ENCODE measurements around the gene KRT76.
"Not testable (repeated sequence)": the region's sequence is repeated elsewhere in the genome, so short reads cannot be mapped to it uniquely, and the experiment has no call there.

Gene KRT76

DNA sequence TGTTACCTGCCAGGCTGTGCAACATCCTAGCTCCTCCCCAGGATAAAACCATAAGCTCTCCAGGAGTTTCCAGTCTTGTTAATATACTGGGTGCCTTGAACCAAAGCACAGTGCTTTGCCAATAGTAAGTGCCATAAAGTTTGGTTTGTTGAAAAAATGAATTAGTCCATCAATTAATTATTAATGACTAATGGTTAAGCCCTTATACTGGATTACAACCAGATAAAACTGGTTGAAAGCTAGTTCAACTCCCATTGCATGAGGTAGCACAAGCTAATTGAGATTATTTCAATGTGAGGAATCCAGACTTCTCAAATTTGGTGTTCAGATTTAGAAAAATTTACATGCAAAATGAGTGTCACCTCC is 20.4 kb upstream of the KRT76 start:
- no peak for DNase-seq (ENCODE audit: low read depth)

DNA sequence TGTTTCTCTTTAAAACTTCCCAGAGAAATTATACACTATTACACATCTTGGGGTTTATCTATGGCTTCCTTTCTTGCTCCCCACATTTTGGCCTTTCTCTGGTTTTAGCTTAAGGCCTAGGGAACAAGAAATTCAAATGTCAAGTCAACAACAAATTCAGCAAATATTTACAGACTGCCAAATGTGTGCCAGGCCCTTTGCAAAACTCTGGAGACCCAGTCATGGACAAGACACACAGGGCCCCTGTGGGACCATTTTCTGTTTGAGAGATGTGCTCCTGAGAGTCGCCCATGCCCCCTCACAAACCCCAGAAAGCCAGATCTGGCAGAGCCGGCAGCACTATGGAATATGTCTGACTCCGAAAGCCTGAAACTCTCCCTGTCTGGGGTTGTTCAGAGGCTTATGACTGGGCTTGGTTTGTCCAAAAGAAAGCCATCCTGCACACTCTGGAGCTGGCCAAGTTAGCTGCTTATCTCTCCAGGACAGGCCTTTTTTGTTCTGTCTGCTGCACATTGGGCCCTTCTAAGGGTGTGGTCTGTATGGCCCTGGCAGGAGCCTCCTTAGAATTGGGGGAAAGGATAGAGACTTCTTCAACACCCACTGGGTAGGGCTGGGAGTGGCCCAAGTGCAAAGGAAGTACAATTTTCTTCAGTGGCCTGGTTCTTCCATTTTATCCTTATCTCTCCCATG is 19.8 kb upstream of the KRT76 start:
- no peak for DNase-seq (ENCODE audit: low read depth)

DNA sequence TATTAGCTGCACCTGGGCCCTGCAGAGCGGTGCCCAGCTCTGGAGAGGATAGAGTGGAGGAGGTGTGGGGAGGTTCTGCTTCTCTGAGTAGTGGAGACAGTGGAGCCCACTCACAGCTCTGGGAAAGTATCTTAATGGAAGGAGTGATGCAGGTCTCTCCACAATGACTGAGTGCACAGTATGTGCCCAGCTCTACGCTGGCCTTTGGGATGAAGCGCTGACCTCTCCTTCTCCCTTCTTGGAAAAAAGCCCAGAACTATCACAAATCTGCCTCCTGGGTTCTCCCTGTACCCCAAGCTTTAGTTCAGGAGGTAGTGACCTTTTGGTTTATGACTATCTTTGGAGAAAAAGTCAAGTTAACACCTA is 19.3 kb upstream of the KRT76 start:
- no peak for DNase-seq (ENCODE audit: low read depth)

DNA sequence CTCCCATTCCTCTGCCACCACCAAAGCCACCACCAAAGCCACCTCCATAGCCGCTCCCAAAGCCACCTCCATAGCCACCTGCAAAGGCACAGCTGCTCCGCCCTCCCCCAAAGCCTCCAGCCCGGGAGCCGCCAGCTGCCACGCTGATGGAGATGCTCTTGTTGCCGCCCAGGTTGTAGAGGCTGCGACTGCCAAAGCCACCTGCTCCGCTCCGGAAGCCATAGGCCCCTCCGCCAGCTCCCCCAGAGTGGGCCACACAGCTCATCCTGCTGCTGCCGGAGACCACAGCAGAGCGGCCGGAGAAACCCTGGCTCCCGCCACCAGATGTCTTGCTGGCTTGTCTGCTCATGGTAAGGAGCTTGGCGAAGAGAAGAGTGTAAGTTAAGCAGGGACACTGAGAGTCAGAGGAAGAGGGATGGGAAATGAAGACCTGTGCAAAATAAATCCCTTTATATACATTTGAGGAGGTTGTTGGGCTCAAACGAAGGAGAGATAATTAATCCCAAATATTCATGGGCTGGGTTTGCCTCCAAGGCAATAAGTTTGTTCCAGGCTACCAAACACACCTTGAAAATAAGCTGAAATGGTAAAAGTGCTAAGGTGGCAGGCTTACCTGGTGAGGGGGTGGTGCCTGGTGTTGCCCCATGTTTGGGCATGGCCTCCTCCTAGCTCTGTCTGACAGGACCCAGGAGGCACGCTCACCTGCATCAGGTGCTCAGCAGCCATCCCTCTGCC is 18.7 kb upstream of the KRT76 start, which contains the start of gene KRT3:
Gene KRT3 (minus strand): TSS at position 424 of the 735 bp plus-strand sequence. CDS start 75 bp downstream, at position 349.
- DNase-seq (ENCODE audit: low read depth): no peak

DNA sequence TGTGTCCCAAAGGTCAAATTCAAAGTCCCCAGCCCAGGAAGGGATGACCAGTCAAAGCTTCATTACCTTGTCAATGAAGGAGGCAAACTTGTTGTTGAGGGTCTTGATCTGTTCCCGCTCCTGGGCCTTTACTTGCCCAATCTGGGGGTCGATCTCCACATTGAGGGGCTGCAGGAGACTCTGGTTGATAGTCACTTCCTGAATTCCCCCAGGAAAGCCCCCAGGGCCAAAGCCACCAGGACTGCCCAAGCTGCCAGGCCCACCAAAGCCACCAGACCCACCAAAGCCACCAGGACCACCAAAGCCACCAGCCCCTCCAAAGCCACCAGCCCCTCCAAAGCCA is 18.2 kb upstream of the KRT76 start:
- DNase-seq (ENCODE audit: low read depth): not testable (repeated sequence)

DNA sequence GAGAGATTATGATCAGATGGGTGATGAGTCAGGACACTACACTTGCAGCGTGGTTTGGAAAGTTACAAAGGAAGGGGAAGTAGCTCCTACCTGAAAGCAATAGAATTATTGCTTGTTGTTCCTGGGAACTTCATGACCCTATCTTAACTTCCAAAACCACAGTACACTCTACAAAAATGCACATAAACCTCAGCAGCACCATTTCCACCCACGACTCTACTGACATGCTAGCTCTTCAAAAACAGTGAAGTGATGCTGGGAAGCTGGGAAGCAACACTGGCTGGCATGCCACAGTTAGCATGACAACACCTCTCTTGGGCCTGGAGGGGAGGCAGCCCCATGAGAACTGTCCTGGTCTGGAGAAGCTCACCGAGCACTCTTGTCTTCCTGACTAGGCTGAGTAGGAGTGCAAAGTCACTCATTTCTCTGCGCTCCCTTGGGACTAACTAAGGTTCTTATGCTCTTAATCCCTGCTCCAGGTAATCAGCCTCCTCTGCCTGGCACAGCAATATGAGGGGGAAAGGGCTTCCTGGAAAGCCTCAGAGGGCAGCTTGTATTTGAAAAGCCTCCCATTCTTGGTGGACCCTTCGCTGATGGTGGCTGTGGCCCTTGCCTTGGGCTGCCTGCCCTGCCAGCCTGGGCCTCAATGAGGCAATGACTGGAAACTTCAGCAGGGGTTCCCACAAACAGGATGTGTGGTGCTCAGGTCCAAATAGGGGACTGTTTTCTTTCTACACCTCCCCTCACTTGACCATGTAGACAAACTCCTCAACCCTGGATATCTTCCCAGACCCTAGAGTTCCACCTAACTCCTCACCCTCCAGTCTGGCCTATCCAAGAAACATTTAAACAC is 17.6 kb upstream of the KRT76 start:
- DNase-seq (ENCODE audit: low read depth): peak; percentile 24

DNA sequence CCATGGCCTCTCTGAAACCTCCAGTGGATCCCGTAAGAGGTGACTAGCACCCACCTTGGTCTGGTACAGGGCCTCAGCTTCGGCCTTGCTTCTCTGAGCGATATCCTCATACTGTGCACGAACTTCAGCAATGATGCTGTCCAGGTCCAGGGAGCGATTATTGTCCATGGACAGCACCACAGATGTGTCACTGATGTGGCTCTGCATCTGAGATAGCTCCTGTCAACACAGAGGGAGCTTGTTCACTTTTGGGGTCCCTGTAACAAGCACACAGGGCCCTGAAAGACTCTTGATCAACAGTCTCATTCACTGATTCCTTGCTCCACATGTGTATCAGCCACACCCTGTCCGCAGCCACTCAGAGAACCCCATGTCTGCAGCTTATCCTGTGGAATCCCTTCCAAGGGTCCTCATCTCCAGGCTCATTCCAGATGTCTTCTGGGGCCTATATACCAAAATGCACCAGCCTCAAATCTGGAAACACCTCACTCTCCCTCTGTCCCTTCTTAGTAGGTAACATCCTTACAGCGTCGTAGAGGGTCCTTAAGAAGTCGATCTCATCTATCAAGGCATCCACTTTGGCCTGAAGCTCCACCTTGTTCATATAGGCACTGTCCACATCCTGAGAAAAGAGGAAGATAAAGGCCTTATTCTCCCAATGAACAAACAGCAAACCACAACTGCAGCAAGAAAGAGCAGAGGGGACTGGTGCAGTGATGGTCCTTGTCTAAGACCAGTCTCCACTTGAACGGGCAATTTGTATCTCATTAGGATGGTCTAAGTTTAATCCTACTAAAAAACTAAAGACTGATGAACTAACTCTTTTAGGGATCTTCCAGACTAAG is 15.3 kb upstream of the KRT76 start:
- DNase-seq (ENCODE audit: low read depth): no peak

DNA sequence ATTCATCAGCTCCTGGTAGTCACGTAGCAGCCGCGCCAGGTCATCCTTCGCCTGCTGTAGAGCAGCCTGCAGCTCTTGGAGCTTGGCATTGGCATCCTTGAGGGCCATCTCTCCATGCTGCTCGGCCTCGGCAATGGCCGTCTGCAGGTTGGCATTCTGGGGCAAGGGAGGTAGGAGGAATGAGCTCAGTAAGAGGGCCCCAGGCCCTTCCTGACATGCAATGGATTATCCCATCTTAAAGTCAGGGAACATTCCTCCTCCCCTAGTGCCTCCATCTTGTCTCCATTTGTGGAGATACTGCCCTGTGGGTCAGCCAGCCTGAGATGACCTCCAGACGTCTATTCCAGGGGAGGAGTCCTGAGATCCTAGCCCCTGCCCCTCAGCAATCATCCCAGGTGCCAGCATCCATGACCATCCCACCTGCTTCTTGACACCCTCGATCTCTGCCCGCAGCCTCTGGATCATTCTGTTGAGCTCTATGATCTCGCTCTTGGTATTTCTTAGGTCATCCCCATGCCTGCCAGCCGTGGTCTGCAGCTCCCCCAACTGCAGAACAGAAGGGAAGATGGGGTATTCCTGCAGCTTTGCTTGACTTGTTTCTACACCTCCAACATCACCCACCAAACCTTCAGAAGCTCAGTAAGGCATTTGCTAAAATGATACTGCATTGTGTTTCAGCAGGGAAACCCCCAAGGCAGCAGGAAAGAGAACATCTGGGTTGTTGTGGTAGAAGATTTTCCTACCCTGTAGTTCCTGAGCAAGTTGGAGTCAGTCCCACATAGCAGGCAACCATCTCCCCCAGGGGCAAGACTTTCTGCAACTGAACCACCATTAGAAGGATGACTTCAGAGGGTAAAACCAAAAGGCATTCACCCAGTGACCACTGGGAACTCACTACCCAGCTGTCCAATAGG is 14.4 kb upstream of the KRT76 start:
- no peak for DNase-seq (ENCODE audit: low read depth)

DNA sequence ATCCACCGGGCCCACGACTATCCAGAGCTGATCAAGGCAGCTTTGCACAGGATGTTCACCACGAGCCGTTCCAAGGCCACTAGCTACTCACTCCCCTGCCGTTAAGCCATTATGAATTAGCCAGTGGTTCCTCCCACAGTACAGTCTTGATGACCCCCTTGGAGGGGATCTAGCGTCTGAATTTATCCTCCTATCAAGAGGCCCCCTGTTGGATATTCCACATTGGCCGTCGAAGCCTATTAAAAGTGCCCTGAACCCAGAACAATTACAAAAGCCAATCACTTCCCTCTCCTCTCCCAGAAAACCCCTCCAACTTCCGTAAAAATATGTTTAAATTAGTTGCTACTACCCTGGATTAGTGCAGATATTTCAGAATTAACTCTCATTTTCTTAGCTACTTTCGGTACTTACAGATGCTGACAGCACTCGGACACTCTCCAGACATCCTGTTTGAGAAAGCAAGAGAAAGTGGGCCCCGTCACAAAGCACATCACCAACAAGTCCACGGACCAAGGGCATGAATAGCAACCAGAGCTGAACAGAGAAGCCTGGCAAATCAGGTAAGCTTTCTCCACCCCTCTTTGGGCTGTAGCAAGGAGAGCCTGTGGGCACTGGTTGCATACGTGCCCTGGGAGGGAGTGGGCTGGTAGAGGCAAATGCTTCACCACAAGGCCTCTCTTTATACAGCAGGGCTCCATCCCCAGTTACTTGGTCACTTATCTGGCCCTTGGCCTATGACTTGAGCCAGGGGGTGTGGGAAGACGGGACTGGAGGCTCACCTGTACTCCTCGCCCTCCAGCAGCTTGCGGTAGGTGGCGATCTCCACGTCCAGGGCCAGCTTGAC is 13.5 kb upstream of the KRT76 start:
- no peak for DNase-seq (ENCODE audit: low read depth)

DNA sequence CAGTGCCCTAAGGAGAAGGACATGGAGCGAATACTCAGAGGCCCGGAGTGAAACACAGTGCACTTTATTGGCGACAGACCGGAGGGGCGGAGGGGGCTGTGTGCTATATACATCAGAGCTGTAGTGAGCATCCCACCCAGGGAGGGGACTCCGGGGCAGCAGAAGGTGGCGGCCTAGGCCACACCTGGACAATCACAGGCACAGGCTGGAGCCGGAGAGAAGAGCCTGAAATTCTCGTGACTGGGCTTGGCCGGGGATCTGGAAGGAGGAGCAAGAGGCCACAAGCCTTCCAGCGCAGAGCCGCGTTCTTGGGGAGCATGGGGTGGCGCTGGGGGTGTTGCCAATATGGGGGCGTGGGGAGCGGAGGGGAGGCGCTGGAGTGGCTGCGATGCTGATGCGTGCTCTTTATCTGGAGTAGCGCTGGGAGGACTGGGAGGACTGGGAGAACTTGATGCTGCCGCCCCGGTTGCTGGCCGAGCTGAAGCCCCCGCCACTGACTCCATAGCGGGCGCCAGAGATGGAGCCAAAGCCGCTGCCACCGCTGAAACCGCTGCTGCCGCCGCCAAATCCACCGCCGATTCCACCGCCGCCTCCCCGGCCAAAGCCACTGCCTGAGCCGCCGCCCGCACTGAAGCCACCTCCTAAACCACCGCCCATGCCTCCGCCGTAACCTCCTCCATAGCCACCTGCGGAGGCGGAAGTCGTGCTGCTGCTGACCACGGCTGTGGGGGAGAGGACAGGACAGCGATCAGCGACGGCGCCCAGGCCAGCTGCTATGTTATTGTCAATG is 12.7 kb upstream of the KRT76 start:
- no peak for DNase-seq (ENCODE audit: low read depth)

DNA sequence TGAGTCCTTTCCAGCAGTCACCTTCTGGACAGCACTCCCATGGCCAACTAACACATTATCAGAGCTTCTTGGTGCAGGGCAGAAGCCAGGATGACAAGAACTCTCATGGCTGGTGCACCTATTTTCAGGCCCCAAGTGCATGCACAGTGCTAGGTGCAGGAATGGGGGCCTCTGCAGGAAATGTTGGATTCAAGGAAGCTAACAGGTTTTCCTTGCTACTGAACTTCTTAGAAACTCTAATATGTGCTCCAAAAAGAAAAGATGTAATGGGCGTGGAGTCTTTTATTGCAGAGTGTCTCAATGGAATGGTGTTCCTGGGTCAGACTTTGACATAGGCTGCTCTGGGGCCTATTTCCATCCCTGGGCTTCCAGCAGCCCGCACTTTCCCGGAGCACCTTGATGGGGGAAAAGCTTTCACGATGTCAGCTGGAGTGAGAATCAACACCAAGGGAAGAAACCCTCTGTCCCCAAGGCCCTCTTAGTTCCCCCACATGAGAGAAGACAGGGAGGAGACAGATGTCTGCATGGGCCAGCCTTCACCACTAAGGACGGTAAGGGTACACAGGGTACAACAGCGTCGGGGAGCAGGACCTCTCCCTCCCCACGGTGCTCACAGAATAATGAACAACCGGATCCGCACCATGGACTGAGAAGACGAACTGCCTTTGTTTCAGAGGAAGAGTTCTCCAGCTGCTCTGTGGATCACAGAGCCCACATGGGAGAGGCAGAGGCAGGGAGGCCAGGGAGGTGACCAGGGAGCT is 11.9 kb upstream of the KRT76 start:
- no peak for DNase-seq (ENCODE audit: low read depth)

DNA sequence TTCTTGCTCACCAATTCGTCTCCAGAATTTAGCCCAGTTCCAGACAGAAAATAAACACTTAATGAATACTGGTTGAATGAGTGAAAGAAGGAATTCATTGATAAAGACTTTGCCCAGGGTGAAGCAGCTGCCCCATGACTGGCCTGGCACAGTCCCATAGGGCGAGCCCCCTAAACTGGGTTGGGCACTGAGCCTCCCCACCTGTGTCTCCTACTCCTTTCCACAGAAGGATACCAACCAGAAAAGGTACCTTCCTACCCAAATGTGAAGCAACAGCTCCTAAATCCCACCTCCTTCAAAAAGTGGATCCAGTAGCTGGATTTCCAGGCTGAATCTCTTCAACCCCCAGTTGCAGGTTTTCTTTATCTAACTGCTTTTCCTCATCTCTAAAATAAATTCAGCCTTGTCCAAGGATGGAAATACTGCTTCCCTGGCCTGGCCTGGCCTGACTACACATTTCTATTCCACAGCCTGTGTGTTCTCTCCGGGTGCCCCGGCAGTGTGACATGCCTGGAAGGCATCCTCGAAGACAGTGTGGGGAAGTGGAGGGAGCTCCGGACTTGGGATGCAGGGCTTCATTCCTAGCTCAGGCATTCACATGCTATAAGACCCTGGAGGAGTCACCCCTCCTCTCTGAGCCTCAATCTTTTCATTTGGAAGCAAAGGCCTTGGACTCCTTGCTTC is 11.2 kb upstream of the KRT76 start:
- DNase-seq (ENCODE audit: low read depth): no peak

DNA sequence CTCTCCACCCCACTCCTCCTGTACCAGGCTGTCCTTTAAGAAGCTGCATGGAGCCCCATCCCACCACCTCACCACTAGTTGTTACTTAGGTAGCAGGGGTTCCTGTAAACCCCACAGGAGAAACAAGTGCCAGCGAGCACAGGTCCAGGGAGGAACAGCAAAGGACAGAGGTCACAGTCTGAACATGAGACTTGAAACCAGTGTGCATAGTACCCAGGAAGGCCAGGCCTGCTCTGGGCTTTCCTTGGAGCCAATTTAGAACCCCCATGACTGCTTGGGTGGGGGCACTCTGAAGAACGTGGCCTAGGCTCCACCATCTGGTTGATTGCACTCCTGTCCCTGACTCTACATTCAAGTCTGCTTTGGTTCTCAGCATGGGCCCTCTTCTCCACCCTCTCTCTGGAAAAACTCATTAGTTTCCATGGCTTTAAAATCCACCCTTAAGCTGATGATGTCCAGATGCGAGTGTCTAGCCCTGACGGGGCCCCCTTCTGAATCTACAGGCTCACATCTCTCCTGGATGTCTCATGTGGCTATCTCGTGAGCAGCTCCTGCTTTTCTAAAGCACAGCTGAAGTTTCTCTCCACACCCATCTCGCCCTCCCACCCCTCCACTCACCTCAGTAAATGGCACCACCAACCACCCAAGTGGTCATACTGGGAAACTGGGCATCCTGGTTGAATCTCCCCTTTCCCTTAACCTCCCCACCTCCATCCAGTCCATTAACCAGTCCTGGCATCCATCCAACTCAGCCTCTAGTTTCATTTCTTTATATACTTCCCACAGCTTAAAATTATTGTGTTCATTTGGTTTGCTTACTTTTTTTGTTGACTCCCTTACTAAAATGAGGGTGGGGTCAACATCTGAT is 10.4 kb upstream of the KRT76 start:
- no peak for DNase-seq (ENCODE audit: low read depth)

DNA sequence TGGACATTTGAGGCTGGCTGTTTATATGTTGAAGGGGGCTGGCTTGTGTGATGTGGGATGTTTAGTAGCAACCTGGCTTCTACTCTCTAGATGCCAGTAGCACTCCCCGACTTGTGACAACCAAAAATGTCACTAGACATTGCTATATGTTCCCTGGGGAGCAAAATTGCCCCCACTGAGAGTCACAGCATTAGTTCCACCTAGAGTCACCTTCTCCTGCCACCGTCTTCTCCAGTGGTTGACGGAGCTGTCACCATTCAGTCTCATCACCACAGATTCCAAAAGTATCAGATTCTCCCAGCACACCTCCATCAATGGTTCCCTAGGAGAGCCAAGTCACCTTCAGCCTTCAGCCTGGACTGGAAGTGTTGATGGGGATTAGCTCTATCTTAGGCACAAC is 7.8 kb upstream of the KRT76 start:
- no peak for DNase-seq (ENCODE audit: low read depth)

DNA sequence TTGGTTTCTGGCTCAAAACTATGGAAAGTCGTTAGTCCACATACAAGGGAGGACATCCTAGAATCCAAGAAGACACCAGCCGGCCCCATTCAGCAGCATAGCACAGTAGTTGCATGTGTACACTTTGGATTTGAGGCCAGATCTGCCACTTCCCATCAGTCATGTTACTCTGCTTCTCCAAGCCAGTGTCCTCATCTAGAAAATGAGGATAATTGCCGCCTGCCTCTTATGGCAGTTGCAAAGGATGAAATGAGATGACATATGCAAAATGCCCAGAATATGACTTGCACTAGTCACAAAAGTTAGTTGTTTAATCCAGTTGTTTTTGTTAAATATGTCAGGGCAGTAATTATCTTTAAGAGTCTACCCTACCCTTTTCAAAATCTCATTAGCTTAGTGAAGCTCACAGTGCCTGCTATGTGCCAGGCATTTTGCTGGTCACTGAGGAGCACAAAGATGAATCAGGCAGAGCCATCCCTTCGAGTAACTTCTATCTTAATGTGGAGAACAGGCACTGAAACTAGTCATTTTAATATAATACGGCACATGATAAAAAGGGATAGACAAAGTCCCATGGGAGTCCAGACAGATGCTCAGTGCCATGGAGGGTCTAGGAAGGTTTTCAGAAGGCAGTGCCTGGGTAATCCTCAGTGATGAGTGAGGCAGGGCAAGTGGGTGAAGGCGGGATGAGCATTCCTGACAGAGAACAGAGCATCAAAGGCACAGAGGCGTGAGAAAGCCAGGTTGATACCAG is 6.6 kb upstream of the KRT76 start:
- DNase-seq (ENCODE audit: low read depth): no peak

DNA sequence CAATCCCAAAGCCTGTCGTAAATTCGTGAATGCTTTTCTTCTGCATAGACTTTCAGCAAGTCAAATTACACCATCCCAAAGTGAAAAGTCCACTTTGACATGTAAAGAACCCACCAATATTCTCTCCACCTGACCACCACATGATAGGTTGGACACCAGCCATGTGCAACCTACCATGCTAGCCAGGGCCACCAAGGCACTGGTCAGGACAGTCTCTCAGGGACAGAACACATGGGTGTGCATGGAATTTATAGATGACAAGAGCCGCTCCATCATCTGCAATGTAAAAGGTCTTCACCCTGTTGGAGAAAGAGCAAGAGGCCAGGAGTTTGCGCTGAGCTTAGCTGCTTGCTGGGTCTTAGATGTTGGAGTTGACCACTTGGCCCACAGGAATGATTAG is 5.4 kb upstream of the KRT76 start:
- DNase-seq (ENCODE audit: low read depth): no peak

All from amniotic epithelial cell (primary cell).